ENCODE results near the gene TEX2. TPM values are rescaled to one million over a fixed set of nuclear protein-coding genes. Genes with fewer than 3 reads are reported as not detected.

The TEX2 gene
- total and polyA plus RNA-seq, 9 of the 15 experiments (the other 6 are each of a cell fraction or from before 2014, with no cell fraction given), result 4.1 to 27.6 (median 19.3) TPM

DNA sequence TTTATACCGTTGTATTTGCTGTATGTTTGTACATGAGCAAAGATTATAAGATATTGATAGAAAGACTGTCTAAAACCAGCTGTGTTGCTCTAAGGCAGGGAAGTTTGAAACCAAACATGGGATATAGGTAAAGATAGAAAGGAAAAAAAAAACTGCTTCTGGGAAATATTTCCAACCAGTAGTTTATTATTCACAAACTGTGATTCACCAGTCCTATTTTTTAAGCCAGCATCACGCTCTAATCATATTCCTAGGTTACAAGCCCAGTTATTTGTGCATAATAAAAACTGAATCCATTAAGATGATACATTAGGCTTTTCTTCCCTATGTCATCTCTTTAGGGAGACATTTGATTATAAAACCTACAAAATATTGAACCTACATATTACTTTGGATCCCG is 137.1 kb downstream of the TEX2 start:
- Histone ChIP-seq H3K9me3 (replicated peaks; ENCODE audit: control insufficient read depth, insufficient read depth, low read depth, low read length) (no peaks in the 10 kb centered on the region), H2AFZ (ENCODE audit: low read depth, low read length) (no peak overlapping the region), H3K27ac (ENCODE audit: extremely low read depth, low read depth, low read length) (no peak overlapping the region), H3K27me3 (ENCODE audit: control insufficient read depth in 2 of 2, insufficient read depth in 2 of 2, low read length in 2 of 2) (no peaks in the 10 kb centered on the region), H3K79me2 (ENCODE audit: control insufficient read depth, insufficient read depth, low read length) (peaks cover 41% of the 10 kb centered on the region), H3K9me1 (ENCODE audit: control insufficient read depth, insufficient read depth, low read length) (peaks cover 3% of the 10 kb centered on the region), H3K36me3 (ENCODE audit: control insufficient read depth, insufficient read depth, low read length) (no peaks in the 10 kb centered on the region; the same call in 2 of the 3 replicates), H4K20me1 (replicated peaks; ENCODE audit: control insufficient read depth, insufficient read depth, low read length) (no peaks in the 10 kb centered on the region), H3K4me3 (no peak overlapping the region), H3K4me1 (replicated peaks in 1 of 2; ENCODE audit: control insufficient read depth in 2 of 2, insufficient read depth in 2 of 2, low read length in 2 of 2) (peaks cover 16 to 19% of the 10 kb centered on the region in 2 experiments; a peak in 4 of 5 replicates), H3K9ac (ENCODE audit: insufficient read depth in 1 of 2, low read depth in 2 of 2, low read length in 2 of 2) (no peak overlapping the region), H3K4me2 (ENCODE audit: insufficient read depth, low read length) (no peak overlapping the region)
- POLR2A ChIA-PET, result interaction anchor here (2.3 kb wide), 1 partner anchor 11 kb away, joined by 6 read pairs; no protein-coding TSS in a partner anchor
- no TSS peak for BruUV-seq (replicated peaks)
- DNase-seq (ENCODE audit: extremely low read depth in 1 of 4, low spot score in 3 of 4) (no peak), ATAC-seq (no peak), FAIRE-seq (no peak)
- 74% methylated on average over 3 of the region's 3 CpGs for WGBS (ENCODE audit: insufficient coverage, low coverage, missing lambda C conversion rate)
- intact Hi-C loops (cut with micrococcal nuclease) (no loop called here), in situ Hi-C loops (cut with MboI) (no loop called here)
- TF ChIP-seq, protein P1, sequence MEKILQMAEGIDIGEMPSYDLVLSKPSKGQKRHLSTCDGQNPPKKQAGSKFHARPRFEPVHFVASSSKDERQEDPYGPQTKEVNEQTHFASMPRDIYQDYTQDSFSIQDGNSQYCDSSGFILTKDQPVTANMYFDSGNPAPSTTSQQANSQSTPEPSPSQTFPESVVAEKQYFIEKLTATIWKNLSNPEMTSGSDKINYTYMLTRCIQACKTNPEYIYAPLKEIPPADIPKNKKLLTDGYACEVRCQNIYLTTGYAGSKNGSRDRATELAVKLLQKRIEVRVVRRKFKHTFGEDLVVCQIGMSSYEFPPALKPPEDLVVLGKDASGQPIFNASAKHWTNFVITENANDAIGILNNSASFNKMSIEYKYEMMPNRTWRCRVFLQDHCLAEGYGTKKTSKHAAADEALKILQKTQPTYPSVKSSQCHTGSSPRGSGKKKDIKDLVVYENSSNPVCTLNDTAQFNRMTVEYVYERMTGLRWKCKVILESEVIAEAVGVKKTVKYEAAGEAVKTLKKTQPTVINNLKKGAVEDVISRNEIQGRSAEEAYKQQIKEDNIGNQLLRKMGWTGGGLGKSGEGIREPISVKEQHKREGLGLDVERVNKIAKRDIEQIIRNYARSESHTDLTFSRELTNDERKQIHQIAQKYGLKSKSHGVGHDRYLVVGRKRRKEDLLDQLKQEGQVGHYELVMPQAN (IDR thresholded peaks at IDR 0.05; ENCODE audit: borderline replicate concordance), result no peak
- TF ChIP-seq NR2C2 (CRISPR knock-in tag; IDR thresholded peaks at IDR 0.05) (no peak), NR2C2 (tag; IDR thresholded peaks at IDR 0.05) (no peak)
- CTCF ChIA-PET (ENCODE audit: low intra/inter-chr PET ratio), result no interaction called here

DNA sequence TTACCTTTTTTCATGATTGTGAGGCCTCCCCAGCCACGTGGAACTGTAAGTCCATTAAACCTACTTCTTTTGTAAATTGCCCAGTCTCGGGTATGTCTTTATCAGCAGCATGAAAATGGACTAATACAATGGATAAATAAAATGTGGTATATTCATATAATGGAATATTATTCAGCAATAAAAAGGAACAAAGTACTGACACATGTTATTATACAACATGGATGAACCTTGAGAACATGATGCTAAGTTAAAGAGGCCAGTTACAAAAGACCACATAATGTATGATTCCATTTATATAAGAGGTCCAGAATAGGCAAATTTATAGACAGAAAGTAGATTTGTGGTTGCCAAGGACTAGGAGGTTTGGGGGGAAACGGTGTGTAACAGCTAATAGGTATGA is 138.5 kb downstream of the TEX2 start:
- 89% methylated on average over 3 of the region's 3 CpGs for WGBS (ENCODE audit: insufficient coverage, low coverage, missing lambda C conversion rate)
- Histone ChIP-seq H3K9me3 (replicated peaks; ENCODE audit: control insufficient read depth, insufficient read depth, low read depth, low read length) (no peaks in the 10 kb centered on the region), H3K27me3 (ENCODE audit: control insufficient read depth in 2 of 2, insufficient read depth in 2 of 2, low read length in 2 of 2) (no peaks in the 10 kb centered on the region), H3K4me3 (no peak overlapping the region), H3K4me1 (replicated peaks in 1 of 2; ENCODE audit: control insufficient read depth in 2 of 2, insufficient read depth in 2 of 2, low read length in 2 of 2) (peaks cover 9 to 11% of the 10 kb centered on the region in 2 experiments; a peak in 4 of 5 replicates), H3K79me2 (ENCODE audit: control insufficient read depth, insufficient read depth, low read length) (peaks cover 40% of the 10 kb centered on the region), H4K20me1 (replicated peaks; ENCODE audit: control insufficient read depth, insufficient read depth, low read length) (no peaks in the 10 kb centered on the region), H3K4me2 (ENCODE audit: insufficient read depth, low read length) (no peak overlapping the region), H2AFZ (ENCODE audit: low read depth, low read length) (no peak overlapping the region), H3K9me1 (ENCODE audit: control insufficient read depth, insufficient read depth, low read length) (peaks cover 3% of the 10 kb centered on the region), H3K9ac (ENCODE audit: insufficient read depth in 1 of 2, low read depth in 2 of 2, low read length in 2 of 2) (no peak overlapping the region), H3K27ac (ENCODE audit: extremely low read depth, low read depth, low read length) (no peak overlapping the region), H3K36me3 (ENCODE audit: control insufficient read depth, insufficient read depth, low read length) (peaks cover 2% of the 10 kb centered on the region; the same call in 1 of the 3 replicates)
- intact Hi-C loops (cut with micrococcal nuclease), result no loop called here
- FAIRE-seq (no peak), DNase-seq (ENCODE audit: extremely low read depth in 1 of 4, low spot score in 3 of 4) (no peak), ATAC-seq (no peak)
- ChIA-PET POLR2A (interaction anchor here (1.5 to 2.3 kb wide), 2 partner anchors 9 to 21 kb away, joined by 6 read pairs; no protein-coding TSS in a partner anchor), CTCF (ENCODE audit: low intra/inter-chr PET ratio) (no interaction called here)
- no TSS peak for BruUV-seq (replicated peaks)
- in situ Hi-C loops (cut with MboI), result no loop called here
- TF ChIP-seq ZNF212 (CRISPR knock-in tag; IDR thresholded peaks at IDR 0.05) (no peak), KLF16 (IDR thresholded peaks at IDR 0.05) (no peak), HMGN3 (IDR thresholded peaks at IDR 0.05; ENCODE audit: borderline replicate concordance, extremely low read depth, insufficient read length, low read depth, low read length) (no peak), KLF1 (tag; IDR thresholded peaks at IDR 0.05) (no peak), FIP1L1 (IDR thresholded peaks at IDR 0.05; ENCODE audit: low read depth, low read length, poor library complexity, severe bottlenecking) (no peak), SMARCA4 (IDR thresholded peaks at IDR 0.05) (no peak), NR4A1 (CRISPR knock-in tag; IDR thresholded peaks at IDR 0.05) (no peak), NR4A1 (tag; IDR thresholded peaks at IDR 0.05) (no peak), TAF7 (tag; IDR thresholded peaks at IDR 0.05) (no peak), ZNF830 (CRISPR knock-in tag; IDR thresholded peaks at IDR 0.05) (no peak), MCM3 (IDR thresholded peaks at IDR 0.05) (no peak), U2AF1 (optimal IDR thresholded peaks at IDR 0.05; ENCODE audit: low read depth, low read length) (no peak)
